ENCODE results near the gene STAC. TPM values are rescaled to one million over a fixed set of nuclear protein-coding genes. Genes with fewer than 3 reads are reported as not detected.

Gene STAC
- total and polyA plus RNA-seq, 2 donors (not counting 3 experiments of a cell fraction or from before 2014, with no cell fraction given): 0.03 to 0.88 TPM

GRCh38 chr3:36416599-36416998 lies 36.3 kb downstream of the STAC start:
- H3K4me3 ChIP-seq (replicated peaks in 1 of 3; ENCODE audit: insufficient read depth in 1 of 3, low read depth in 1 of 3, low read length in 3 of 3): no peak overlapping the region
- no peak overlapping the region for H2AFZ ChIP-seq (ENCODE audit: low read depth, low read length)
- intact Hi-C loops (cut with micrococcal nuclease): no loop called here
- ChIA-PET CTCF (no interaction called here), POLR2A (no interaction called here)
- dilution Hi-C loops (cut with MboI; ENCODE audit: extremely low pct_ligation_motif_present, low sequenced_read_pairs): no loop called here
- TF ChIP-seq MAX (IDR thresholded peaks at IDR 0.05; ENCODE audit: insufficient read depth, insufficient read length) (no peak), GATA2 (IDR thresholded peaks at IDR 0.05; ENCODE audit: insufficient read depth, insufficient read length, low read depth, low read length) (no peak), JUN (IDR thresholded peaks at IDR 0.05; ENCODE audit: borderline replicate concordance, insufficient read depth, insufficient read length, low read depth) (no peak), EZH2 (IDR thresholded peaks at IDR 0.05; ENCODE audit: borderline replicate concordance, low read depth, low read length, severe bottlenecking) (no peak), POLR2A (IDR thresholded peaks at IDR 0.05; ENCODE audit: low read depth, low read length) (no peak), POLR2AphosphoS5 (IDR thresholded peaks at IDR 0.05; ENCODE audit: insufficient read depth, low read depth, low read length) (no peak), MYC (IDR thresholded peaks at IDR 0.05; ENCODE audit: low read depth, low read length) (no peak), CTCF (IDR thresholded peaks at IDR 0.05; ENCODE audit: extremely low read depth in 1 of 2, insufficient read depth in 1 of 2, low read depth in 1 of 2, low read length in 2 of 2) (no peak), FOS (IDR thresholded peaks at IDR 0.05; ENCODE audit: borderline replicate concordance, insufficient read depth, low read length) (no peak)
- H3K4me1 ChIP-seq (ENCODE audit: control insufficient read depth, extremely low read depth, insufficient read depth, low read length): no peaks in the 10 kb centered on the region
- FAIRE-seq: no peak
- H4K20me1 ChIP-seq (replicated peaks; ENCODE audit: control insufficient read depth, extremely low read depth, insufficient read depth, low read length): no peaks in the 10 kb centered on the region
- H3K9ac ChIP-seq (replicated peaks; ENCODE audit: extremely low read depth, insufficient read depth, low read length): no peak overlapping the region
- H3K9me1 ChIP-seq (replicated peaks; ENCODE audit: control insufficient read depth, extremely low read depth, insufficient read depth, low read length): no peaks in the 10 kb centered on the region
- BruUV-seq (replicated peaks): no TSS peak
- no peak overlapping the region for H3K4me2 ChIP-seq (ENCODE audit: insufficient read depth, low read length)
- no peaks in the 10 kb centered on the region for H3K36me3 ChIP-seq (ENCODE audit: control insufficient read depth in 2 of 2, extremely low read depth in 1 of 2, insufficient read depth in 2 of 2, low read length in 2 of 2)
- H3K9me3 ChIP-seq (replicated peaks; ENCODE audit: control insufficient read depth, insufficient read depth, low read length): peaks cover 2% of the 10 kb centered on the region
- DNase-seq (ENCODE audit: low read depth, low spot score): no peak
- no peaks in the 10 kb centered on the region for H3K79me2 ChIP-seq (ENCODE audit: control insufficient read depth, insufficient read depth, low read length)
- H3K27me3 ChIP-seq (ENCODE audit: control insufficient read depth in 2 of 2, insufficient read depth in 2 of 2, low read length in 2 of 2): no peaks in the 10 kb centered on the region
- H3K27ac ChIP-seq (ENCODE audit: insufficient read depth, low read depth, low read length): no peak overlapping the region

Data from endothelial cell of umbilical vein (primary cell).